CD4-positive, alpha-beta T cell treated with Interleukin-17A for 4 hours (primary cell): ENCODE results near the gene RIN3.

ENCODE experiments used
- DNase-seq: peaks from one replicate; pipeline ENCODE4 v3.0.0-alpha.2; 2020; ENCODE audit warnings: mixed read lengths

RIN3 gene

GRCh38 chr14:92605274-92605940, 91.8 kb downstream of the RIN3 start:
- DNase-seq: no peak

GRCh38 chr14:92607251-92607650, 93.7 kb downstream of the RIN3 start:
- no peak for DNase-seq

- DNase-seq: no peak
These were observed 94.3 kb downstream of the RIN3 start for GRCh38 chr14:92607702-92608429.

- no peak for DNase-seq
These were observed 96.4 kb downstream of the RIN3 start for GRCh38 chr14:92609955-92610354.

- no peak for DNase-seq
These were observed 97.3 kb downstream of the RIN3 start for GRCh38 chr14:92610849-92611271.

GRCh38 chr14:92613008-92613658, 99.6 kb downstream of the RIN3 start:
- DNase-seq: peak; percentile 84

- DNase-seq: no peak
These were observed 100.2 kb downstream of the RIN3 start for GRCh38 chr14:92613681-92614260.

- DNase-seq: peak; percentile 80
These were observed 101.9 kb downstream of the RIN3 start for GRCh38 chr14:92615451-92615850.

GRCh38 chr14:92616178-92616577, 102.6 kb downstream of the RIN3 start:
- DNase-seq: no peak

- DNase-seq: no peak
These were observed 104.0 kb downstream of the RIN3 start for GRCh38 chr14:92617581-92617980.

GRCh38 chr14:92619671-92620456, 106.3 kb downstream of the RIN3 start:
- DNase-seq: no peak

GRCh38 chr14:92622311-92622710, 108.7 kb downstream of the RIN3 start:
- no peak for DNase-seq

- no peak for DNase-seq
These were observed 111.2 kb downstream of the RIN3 start for GRCh38 chr14:92624764-92625163.

GRCh38 chr14:92625213-92625612, 111.6 kb downstream of the RIN3 start:
- no peak for DNase-seq

GRCh38 chr14:92626041-92626440, 112.5 kb downstream of the RIN3 start:
- DNase-seq: no peak

GRCh38 chr14:92627707-92628215, 114.2 kb downstream of the RIN3 start:
- no peak for DNase-seq

GRCh38 chr14:92628636-92629035, 115.1 kb downstream of the RIN3 start:
- DNase-seq: no peak

GRCh38 chr14:92630367-92630766, 116.8 kb downstream of the RIN3 start:
- DNase-seq: no peak

GRCh38 chr14:92631098-92631497, 117.5 kb downstream of the RIN3 start:
- DNase-seq: no peak

- DNase-seq: no peak
These were observed 119.1 kb downstream of the RIN3 start for GRCh38 chr14:92632546-92633273.

GRCh38 chr14:92633274-92633616, 119.7 kb downstream of the RIN3 start:
- no peak for DNase-seq

GRCh38 chr14:92633724-92634123, 120.1 kb downstream of the RIN3 start:
- no peak for DNase-seq
